ENCODE data around the gene SF3B4. TPM values are rescaled to one million over a fixed set of nuclear protein-coding genes. Genes with fewer than 3 reads are reported as not detected.

Gene SF3B4, protein sequence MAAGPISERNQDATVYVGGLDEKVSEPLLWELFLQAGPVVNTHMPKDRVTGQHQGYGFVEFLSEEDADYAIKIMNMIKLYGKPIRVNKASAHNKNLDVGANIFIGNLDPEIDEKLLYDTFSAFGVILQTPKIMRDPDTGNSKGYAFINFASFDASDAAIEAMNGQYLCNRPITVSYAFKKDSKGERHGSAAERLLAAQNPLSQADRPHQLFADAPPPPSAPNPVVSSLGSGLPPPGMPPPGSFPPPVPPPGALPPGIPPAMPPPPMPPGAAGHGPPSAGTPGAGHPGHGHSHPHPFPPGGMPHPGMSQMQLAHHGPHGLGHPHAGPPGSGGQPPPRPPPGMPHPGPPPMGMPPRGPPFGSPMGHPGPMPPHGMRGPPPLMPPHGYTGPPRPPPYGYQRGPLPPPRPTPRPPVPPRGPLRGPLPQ
- total RNA-seq (2022) (103 and 104 TPM in 2 replicates), Bru-seq, nascent RNA (percentile 96 among the genes with signal in this experiment), BruChase-seq, experiment 1, labeled RNA remaining after a 2-hour chase (percentile 97 among the genes with signal in this experiment), BruChase-seq, experiment 2, labeled RNA remaining after a 6-hour chase (percentile 97 among the genes with signal in this experiment)
- long read RNA-seq, transcript SF3B4-201 (6 exons, 2,085 nt), result major isoform, 347 of 365 reads
- long read RNA-seq, partial matches to known transcripts, result 9 of 365 reads
- long read RNA-seq, other reads (novel, unspliced or antisense), result 9 of 365 reads

DNA sequence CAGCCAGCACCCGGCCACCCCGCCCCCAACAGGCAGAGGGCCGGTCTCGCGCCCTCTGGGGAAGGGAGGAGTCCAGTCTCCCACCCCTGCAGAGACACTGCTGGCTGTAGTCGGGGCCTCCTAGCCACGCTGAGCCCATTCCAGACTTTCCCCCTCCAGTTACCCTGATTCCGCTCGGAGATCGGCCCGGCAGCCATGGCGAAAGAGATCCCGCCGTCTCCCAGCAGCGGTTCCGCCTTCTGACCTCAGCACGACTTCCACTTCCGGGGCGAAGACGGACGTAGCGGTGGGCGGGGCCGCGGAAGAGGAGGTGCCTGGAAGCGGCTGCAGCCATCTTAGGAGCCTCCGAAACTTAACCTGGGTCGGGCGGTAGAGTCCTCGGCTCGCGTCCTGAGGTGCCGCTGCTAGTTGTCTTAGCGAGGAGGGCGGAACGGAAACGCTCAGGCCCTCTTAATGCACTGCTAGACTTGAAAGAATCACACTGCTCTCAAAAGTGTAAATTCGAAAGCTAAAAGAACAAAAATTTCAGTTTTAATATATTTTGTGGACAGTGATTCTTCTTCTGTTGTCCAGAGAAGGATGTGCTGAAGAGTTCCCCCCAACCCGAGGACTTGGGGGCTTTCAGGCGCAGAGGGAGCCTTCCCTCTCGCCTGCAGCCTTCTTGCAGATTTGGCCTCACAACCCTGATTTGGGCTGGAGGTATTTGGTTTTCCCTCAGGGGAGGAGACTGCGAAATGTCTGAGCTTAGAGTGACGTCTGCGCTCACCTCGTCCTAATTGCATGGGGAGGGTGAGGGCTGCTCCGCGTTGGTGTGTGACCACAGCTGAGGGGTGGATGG lies at the start of gene SF3B4:
Gene SF3B4 (minus strand): TSS at position 241 of the 838 bp plus-strand sequence. CDS start 44 bp downstream, at position 197.
- H3K36me3 Mint-ChIP-seq (ENCODE audit: insufficient read depth, unreplicated experiment), result peaks cover 57% of the 10 kb centered on the region
- POLR2A ChIA-PET, result interaction anchor here (0.8 to 1.2 kb wide), 7 partner anchors 9 to 769 kb away, joined by 3 to 21 read pairs (median 4); partner anchors contain the start of genes GOLPH3L and MTMR11
- peaks cover 9% of the 10 kb centered on the region for H3K4me1 ChIP-seq
- H3K4me3 ChIP-seq (ENCODE audit: low read depth, low read length), result peak within 1 kb of the TSS; percentile 99
- CTCF ChIA-PET, result interaction anchor here (0.7 to 1.6 kb wide), 5 partner anchors 10 to 260 kb away, joined by 3 to 5 read pairs (median 4); a partner anchor contains a TSS
- H3K4me3 Mint-ChIP-seq (ENCODE audit: unreplicated experiment), result peak within 1 kb of the TSS; percentile 91
- H3K27me3 Mint-ChIP-seq (ENCODE audit: insufficient read depth, unreplicated experiment), result no peaks in the 10 kb centered on the region
- TSS peak; percentile 96 for BruUV-seq (replicated peaks)
- no peaks in the 10 kb centered on the region for H3K9me3 Mint-ChIP-seq (ENCODE audit: unreplicated experiment)
- peak within 1 kb of the TSS; percentile 94 for H3K27ac Mint-ChIP-seq (ENCODE audit: unreplicated experiment)
- DNase-seq, result peak; percentile 94 to 95
- TF ChIP-seq, protein P1, sequence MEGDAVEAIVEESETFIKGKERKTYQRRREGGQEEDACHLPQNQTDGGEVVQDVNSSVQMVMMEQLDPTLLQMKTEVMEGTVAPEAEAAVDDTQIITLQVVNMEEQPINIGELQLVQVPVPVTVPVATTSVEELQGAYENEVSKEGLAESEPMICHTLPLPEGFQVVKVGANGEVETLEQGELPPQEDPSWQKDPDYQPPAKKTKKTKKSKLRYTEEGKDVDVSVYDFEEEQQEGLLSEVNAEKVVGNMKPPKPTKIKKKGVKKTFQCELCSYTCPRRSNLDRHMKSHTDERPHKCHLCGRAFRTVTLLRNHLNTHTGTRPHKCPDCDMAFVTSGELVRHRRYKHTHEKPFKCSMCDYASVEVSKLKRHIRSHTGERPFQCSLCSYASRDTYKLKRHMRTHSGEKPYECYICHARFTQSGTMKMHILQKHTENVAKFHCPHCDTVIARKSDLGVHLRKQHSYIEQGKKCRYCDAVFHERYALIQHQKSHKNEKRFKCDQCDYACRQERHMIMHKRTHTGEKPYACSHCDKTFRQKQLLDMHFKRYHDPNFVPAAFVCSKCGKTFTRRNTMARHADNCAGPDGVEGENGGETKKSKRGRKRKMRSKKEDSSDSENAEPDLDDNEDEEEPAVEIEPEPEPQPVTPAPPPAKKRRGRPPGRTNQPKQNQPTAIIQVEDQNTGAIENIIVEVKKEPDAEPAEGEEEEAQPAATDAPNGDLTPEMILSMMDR (IDR thresholded peaks at IDR 0.05; ENCODE audit: insufficient read depth in 1 of 2, low read depth in 1 of 2, low read length in 1 of 2, severe bottlenecking in 1 of 2, unreplicated experiment in 1 of 2), result no peak
- intact Hi-C loops (cut with micrococcal nuclease; ENCODE audit: unreplicated experiment), result loop anchor here (1.0 kb wide), 2 partner anchors 28 to 39 kb away; partner anchors contain the start of gene BOLA1
- no peaks in the 10 kb centered on the region for H3K27me3 ChIP-seq (replicated peaks; ENCODE audit: control insufficient read depth, insufficient read depth, low read length)
- no peaks in the 10 kb centered on the region for H3K9me3 ChIP-seq
- peaks cover 2% of the 10 kb centered on the region; the same call in 1 of the 2 replicates for H3K36me3 ChIP-seq (ENCODE audit: control insufficient read depth, insufficient read depth, low read length)
- peaks cover 11% of the 10 kb centered on the region for H3K4me1 Mint-ChIP-seq (ENCODE audit: low read depth, unreplicated experiment)

DNA sequence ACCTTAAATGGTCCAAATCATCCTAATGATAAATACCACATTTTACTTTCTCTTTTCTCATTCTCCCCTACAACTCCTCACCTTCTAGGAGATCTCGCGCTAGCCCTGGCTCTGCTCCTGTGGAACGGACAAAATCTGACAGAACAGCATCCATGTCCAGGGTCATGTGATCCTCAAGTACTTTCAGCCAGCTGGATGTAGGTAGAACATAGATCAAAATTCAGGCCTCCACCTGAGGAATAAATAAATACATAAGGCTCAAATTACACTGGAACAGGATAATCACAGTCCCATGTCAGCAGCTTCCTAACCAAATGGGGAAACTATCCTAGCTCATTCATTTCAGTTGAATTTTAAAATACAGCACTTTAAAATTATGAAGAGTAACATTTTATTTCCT lies 49.7 kb upstream of the SF3B4 start:
- Mint-ChIP-seq H3K9me3 (ENCODE audit: unreplicated experiment) (no peaks in the 10 kb centered on the region), H3K27me3 (ENCODE audit: insufficient read depth, unreplicated experiment) (no peaks in the 10 kb centered on the region), H3K27ac (ENCODE audit: unreplicated experiment) (no peak overlapping the region), H3K4me1 (ENCODE audit: low read depth, unreplicated experiment) (no peaks in the 10 kb centered on the region), H3K36me3 (ENCODE audit: insufficient read depth, unreplicated experiment) (peaks cover 34% of the 10 kb centered on the region), H3K4me3 (ENCODE audit: unreplicated experiment) (no peak overlapping the region)
- no peak for DNase-seq
- peaks cover 19% of the 10 kb centered on the region for H3K4me1 ChIP-seq
- ChIA-PET POLR2A (no interaction called here), CTCF (no interaction called here)
- no peak overlapping the region for H3K4me3 ChIP-seq (ENCODE audit: low read depth, low read length)
- H3K27me3 ChIP-seq (replicated peaks; ENCODE audit: control insufficient read depth, insufficient read depth, low read length), result no peaks in the 10 kb centered on the region
- BruUV-seq (replicated peaks), result no TSS peak
- H3K36me3 ChIP-seq (ENCODE audit: control insufficient read depth, insufficient read depth, low read length), result no peaks in the 10 kb centered on the region; the same call in none of the 2 replicates
- H3K9me3 ChIP-seq, result no peaks in the 10 kb centered on the region
- intact Hi-C loops (cut with micrococcal nuclease; ENCODE audit: unreplicated experiment), result no loop called here
- TF ChIP-seq, protein P1 (IDR thresholded peaks at IDR 0.05; ENCODE audit: insufficient read depth in 1 of 2, low read depth in 1 of 2, low read length in 1 of 2, severe bottlenecking in 1 of 2, unreplicated experiment in 1 of 2), result no peak
